GM20000 (cell line): Measurements from ENCODE around the gene LPP.

Source experiments
- DNase-seq: peaks from one replicate; pipeline ENCODE4 v3.0.0; 2012; ENCODE audit warnings: low spot score
- CTCF ChIP-seq: IDR thresholded peaks from 2 replicates; pipeline ENCODE4 v1.5.1; 2012; ENCODE audit warnings: mild to moderate bottlenecking, control low read depth; ENCODE audit errors: extremely low read depth, missing control alignments

LPP gene

GRCh38 chr3:188209740-188210139 is 55.8 kb downstream of the LPP start:
- DNase-seq, result no peak
- TF ChIP-seq CTCF, result no peak

- TF ChIP-seq CTCF, result no peak
Observed at GRCh38 chr3:188211476-188211875, 57.5 kb downstream of the LPP start.

GRCh38 chr3:188212308-188212969 is 58.5 kb downstream of the LPP start:
- TF ChIP-seq CTCF, result no peak
- no peak for DNase-seq

More at GRCh38 chr3:188211476-188211875, 57.5 kb downstream of the LPP start:
- no peak for DNase-seq

GRCh38 chr3:188214442-188214841 is 60.5 kb downstream of the LPP start:
- TF ChIP-seq CTCF, result no peak
- no peak for DNase-seq

GRCh38 chr3:188215129-188215528 is 61.2 kb downstream of the LPP start:
- no peak for TF ChIP-seq CTCF
- no peak for DNase-seq

GRCh38 chr3:188217011-188217463 is 63.1 kb downstream of the LPP start:
- TF ChIP-seq CTCF, result no peak
- DNase-seq, result no peak

- TF ChIP-seq CTCF, result no peak
- DNase-seq, result no peak
Observed at GRCh38 chr3:188217726-188218125, 63.8 kb downstream of the LPP start.
